WTC11 (cell line): ENCODE measurements around the gene TBC1D1.

Experiments used
- CREB1 ChIP-seq: sonication (generic); formaldehyde crosslinking; IDR thresholded peaks from 2 replicates; pipeline ENCODE4 v1.8.0; 2023; ENCODE audit warnings: mild to moderate bottlenecking, missing genetic modification reagents
- NFATC4 ChIP-seq: fragments of 250-450 bp; sonication (Bioruptor Pico); IDR thresholded peaks from 2 replicates; pipeline ENCODE4 v1.9.0; 2021; ENCODE audit warnings: mild to moderate bottlenecking
- TCF7 ChIP-seq: sonication (generic); formaldehyde crosslinking; IDR thresholded peaks from 2 replicates; pipeline ENCODE4 v1.8.0; 2022; ENCODE audit warnings: mild to moderate bottlenecking, low read depth, missing genetic modification reagents, moderate library complexity
- TF ChIP-seq, protein P1 (sequence below): fragments of 200-600 bp; IDR thresholded peaks from 2 replicates; pipeline ENCODE4 v1.8.0; 2022; ENCODE audit warnings: antibody characterized with exemption

DNA sequence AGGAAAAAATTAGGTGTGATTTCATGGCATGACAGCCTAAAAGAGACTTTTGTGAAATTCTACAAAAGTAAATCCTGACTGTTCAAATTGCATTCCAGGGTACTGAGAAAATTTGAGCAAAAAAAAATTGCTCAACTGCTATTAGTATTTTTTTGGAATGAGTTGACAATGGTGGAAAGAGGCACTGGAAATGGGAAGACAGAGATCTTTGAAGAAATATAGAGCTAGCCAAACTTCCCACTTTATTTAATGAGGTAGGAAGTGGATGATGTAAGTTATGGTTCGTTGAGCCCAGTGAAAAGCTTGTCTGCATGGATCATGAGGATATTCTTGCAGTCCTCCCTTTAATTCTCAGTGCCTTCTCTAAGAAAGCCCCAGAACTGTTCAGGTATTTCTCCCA is 253.1 kb downstream of the TBC1D1 start:
- TF ChIP-seq, protein P1, sequence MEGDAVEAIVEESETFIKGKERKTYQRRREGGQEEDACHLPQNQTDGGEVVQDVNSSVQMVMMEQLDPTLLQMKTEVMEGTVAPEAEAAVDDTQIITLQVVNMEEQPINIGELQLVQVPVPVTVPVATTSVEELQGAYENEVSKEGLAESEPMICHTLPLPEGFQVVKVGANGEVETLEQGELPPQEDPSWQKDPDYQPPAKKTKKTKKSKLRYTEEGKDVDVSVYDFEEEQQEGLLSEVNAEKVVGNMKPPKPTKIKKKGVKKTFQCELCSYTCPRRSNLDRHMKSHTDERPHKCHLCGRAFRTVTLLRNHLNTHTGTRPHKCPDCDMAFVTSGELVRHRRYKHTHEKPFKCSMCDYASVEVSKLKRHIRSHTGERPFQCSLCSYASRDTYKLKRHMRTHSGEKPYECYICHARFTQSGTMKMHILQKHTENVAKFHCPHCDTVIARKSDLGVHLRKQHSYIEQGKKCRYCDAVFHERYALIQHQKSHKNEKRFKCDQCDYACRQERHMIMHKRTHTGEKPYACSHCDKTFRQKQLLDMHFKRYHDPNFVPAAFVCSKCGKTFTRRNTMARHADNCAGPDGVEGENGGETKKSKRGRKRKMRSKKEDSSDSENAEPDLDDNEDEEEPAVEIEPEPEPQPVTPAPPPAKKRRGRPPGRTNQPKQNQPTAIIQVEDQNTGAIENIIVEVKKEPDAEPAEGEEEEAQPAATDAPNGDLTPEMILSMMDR = no peak
- no peak for TF ChIP-seq CREB1 (CRISPR knock-in tag)
- TF ChIP-seq TCF7 (CRISPR knock-in tag) = no peak
- no peak for TF ChIP-seq NFATC4 (CRISPR knock-in tag)
